ENCODE results near the gene TMEM94.
"Not testable (repeated sequence)": the region's sequence is repeated elsewhere in the genome, so short reads cannot be mapped to it uniquely, and the experiment has no call there.

Gene TMEM94

GRCh38 chr17:75511610-75512575 lies 55.5 kb downstream of the TMEM94 start:
- peak; percentile 53 for DNase-seq (ENCODE audit: low spot score)

DNA sequence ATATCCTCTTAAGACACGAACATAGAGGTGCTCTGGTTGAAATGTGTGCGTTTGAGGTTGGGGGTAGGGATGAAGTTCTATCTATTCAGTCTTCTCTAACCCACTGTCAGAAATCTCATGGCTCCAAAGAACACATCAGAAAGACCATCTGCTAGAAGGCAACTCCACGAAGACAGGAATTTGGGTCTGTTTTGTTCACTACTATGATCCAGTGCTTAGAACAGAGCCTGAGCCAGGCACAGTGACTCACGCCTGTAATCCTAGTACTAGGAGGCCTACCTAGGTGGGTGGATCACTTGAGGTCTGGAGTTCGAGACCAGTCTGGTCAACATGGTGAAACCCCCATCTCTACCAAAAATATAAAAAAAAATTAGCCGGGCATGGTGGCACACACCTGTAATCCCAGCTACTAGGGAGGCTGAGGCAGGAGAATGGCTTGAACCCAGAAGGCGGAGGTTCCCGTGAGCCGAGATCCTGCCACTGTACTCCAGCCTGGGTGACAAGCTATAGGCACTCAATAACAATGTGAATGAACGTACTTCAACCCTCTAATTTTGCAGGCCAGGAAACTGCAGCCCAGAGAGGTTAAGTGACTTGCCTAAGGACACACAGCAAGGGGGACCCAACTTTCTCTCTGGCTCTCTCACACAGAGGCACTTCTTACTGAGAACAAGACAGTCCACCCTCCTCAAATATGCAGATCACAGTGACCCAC lies 56.6 kb downstream of the TMEM94 start:
- DNase-seq (ENCODE audit: low spot score), result no peak

GRCh38 chr17:75513641-75514000 lies 57.2 kb downstream of the TMEM94 start:
- DNase-seq (ENCODE audit: low spot score), result no peak

GRCh38 chr17:75514299-75514918 lies 58.0 kb downstream of the TMEM94 start:
- peak; percentile 83 for DNase-seq (ENCODE audit: low spot score)

DNA sequence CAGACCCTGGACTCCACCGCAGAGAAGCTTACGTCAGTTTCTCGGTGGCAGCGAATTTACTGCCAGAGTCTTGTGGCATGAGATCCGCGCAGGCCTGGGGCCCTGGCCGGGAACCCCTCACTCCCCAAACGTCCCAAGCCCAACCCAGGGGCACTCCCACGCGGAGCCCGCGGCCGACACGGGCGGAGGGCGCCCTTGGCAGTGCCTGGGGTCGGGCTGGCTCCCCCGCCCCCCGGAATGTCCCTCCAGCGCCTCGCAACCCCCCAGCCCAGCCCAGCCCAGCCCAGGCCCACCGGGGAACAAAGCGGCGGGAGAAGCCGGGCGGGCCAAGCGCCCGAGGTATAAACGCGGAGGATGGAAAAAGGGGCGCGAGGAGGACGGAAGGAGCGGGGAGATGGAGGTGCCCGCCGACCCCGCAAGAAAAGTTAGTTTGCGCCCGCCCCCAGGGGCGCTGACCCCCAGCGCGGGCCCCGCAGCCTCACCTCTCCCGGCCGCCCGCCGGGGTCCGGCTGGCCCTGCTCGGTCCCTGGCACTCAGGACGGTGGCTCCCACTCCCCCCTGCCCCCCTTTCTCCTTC lies 58.6 kb downstream of the TMEM94 start:
- peak; percentile 22 for DNase-seq (ENCODE audit: low spot score)

DNA sequence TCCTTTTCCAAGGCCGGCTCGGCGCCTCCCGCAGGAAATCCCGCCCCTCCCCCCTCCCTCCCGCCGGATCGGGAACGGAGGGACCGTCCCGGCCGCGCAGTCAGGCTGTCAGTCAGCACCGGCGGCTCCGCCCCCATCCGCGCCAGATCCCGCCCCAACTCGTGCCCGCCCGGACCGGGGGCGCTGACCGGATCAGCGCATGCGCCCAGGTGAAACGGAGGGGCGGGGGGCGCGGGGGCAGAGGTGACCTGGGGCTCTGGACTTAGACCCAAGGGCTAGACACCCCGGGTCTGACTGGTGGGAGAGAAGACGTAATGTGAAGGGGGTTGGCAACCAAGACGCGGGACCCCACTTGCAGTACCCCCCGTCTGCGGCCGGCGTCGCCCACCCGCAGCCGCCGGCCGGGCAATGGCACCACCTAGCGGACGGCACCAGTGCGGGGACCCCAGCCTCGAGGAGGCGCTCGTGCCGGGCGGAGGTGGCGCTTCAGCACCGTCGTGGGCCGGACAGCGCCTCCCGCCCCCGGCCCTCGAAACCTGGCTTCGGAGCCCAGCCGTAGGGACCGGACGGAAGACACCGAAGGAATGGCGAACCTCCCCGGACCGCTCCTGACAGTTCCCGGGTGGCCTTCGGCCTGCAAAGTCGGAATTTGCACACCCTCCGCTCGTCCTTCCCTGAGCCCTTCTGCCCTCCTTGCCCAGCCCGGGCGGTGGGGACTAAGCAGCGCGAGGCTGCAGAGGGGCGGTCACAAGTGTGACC lies 59.2 kb downstream of the TMEM94 start, which contains the start of gene CASKIN2:
CASKIN2 (minus strand) TSS at position 42 of the 759 bp plus-strand sequence. CDS start 1,733 bp downstream, outside the sequence.
- peak; percentile 92 for DNase-seq (ENCODE audit: low spot score)

GRCh38 chr17:75516255-75516618 lies 59.8 kb downstream of the TMEM94 start, which contains the start of gene TSEN54:
TSS of gene TSEN54 (plus strand) at chr17:75516528. CDS start at chr17:75516561, 33 bp downstream.
- DNase-seq (ENCODE audit: low spot score), result peak; percentile 90

DNA sequence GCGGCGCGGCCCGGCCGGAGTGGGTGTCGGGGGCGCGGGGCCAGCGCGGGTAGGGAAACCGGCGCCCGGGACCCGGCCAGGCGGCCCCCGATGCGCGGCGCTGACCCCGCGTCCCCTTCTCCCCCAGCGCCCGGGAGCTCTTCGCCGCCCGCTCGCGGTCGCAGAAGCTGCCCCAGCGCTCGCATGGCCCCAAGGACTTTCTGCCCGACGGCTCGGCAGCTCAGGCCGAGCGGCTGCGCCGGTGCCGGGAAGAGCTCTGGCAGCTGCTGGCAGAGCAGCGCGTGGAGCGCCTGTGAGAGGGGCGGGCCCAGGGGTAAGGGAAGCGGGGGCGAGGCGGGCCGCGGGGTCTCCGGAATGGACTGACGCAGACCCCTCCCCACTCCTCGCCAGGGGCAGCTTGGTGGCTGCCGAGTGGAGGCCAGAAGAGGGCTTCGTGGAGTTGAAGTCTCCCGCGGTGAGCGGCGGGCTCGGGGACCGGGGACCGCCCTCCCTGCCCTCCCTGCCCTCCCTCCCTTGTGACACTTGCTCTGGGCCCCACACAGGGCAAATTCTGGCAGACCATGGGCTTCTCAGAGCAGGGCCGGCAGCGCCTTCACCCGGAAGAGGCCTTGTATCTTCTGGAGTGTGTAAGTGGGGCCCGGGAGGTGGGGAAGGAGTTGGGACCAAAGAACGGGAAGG lies 60.3 kb downstream of the TMEM94 start:
- DNase-seq (ENCODE audit: low spot score), result peak; percentile 32

DNA sequence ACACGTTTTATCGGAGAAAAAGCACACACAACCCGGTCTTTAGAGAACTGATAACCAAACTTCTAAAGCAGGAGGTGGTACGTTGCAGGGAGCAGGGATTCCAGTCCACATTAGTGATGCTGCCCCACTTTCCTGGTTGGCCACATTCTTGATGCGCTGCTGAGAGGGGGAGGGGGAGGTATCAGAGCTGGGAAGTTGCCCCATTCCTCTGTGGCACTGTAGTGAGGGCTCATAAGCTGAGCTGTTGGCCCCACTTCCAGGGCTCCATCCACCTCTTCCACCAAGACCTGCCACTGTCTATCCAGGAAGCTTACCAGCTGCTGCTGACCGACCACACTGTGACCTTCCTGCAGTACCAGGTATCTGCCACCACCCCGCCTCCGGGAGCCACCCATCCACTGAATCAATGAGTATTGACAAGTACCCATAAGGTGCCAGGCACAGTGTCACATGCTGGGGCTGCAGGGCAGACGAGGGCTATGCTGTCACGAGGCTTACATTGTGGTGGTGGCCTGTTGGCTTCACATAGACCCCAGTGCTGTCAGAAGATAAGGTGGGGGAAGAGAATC lies 60.9 kb downstream of the TMEM94 start:
- peak; percentile 48 for DNase-seq (ENCODE audit: low spot score)

GRCh38 chr17:75518201-75518600 lies 61.8 kb downstream of the TMEM94 start:
- DNase-seq (ENCODE audit: low spot score), result no peak

GRCh38 chr17:75518983-75519537 lies 62.6 kb downstream of the TMEM94 start:
- no peak for DNase-seq (ENCODE audit: low spot score)

- DNase-seq (ENCODE audit: low spot score), result not testable (repeated sequence)
These were observed 64.0 kb downstream of the TMEM94 start for GRCh38 chr17:75520413-75520812.

DNA sequence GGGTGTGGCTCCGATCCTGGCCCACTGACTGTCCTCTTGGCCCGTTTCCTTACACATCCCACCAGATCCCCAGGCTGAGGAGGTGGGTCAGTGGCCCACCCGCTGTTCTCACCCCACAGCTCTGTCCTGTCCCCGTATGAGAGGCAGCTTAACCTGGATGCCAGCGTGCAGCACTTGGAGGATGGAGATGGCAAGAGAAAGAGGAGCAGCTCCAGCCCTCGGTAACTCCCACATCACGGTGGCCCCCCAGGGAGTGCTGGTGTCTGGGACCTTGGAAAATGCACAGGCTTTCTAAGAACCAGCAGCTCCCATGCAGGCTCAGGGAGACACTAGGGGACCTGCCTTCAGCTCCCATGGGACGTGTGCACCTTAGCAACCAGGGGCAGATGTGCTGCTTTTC lies 64.9 kb downstream of the TMEM94 start:
- DNase-seq (ENCODE audit: low spot score), result no peak

DNA sequence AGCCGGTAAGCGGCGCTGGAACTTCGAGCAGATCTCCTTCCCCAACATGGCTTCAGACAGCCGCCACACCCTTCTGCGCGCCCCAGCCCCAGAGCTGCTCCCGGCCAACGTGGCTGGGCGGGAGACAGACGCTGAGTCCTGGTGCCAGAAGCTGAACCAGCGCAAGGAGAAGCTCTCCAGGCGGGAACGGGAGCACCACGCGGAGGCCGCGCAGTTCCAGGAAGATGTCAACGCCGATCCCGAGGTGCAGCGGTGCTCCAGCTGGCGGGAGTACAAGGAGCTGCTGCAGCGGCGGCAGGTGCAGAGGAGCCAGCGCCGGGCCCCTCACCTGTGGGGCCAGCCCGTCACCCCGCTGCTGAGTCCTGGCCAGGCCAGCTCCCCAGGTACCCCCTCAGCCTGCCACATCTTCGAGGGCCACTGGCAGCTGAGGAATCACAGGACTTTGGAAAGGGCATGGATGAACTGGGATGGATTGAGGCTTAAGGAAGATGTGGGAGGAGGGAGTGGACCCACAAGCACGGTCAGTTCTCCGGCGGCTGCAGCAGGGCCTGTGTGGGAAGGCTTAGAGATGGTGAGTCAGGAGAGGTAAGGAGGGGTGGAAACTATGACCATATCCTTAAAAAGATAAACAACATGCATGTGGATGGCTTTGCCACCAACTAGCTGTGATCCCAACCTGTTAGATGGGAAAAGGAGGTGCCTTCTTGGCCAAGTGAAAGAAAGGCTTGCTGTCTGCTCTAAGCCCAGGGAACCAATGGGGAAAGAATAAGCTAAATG lies 65.7 kb downstream of the TMEM94 start:
- no peak for DNase-seq (ENCODE audit: low spot score)

GRCh38 chr17:75523647-75524046 lies 67.2 kb downstream of the TMEM94 start:
- DNase-seq (ENCODE audit: low spot score), result no peak

DNA sequence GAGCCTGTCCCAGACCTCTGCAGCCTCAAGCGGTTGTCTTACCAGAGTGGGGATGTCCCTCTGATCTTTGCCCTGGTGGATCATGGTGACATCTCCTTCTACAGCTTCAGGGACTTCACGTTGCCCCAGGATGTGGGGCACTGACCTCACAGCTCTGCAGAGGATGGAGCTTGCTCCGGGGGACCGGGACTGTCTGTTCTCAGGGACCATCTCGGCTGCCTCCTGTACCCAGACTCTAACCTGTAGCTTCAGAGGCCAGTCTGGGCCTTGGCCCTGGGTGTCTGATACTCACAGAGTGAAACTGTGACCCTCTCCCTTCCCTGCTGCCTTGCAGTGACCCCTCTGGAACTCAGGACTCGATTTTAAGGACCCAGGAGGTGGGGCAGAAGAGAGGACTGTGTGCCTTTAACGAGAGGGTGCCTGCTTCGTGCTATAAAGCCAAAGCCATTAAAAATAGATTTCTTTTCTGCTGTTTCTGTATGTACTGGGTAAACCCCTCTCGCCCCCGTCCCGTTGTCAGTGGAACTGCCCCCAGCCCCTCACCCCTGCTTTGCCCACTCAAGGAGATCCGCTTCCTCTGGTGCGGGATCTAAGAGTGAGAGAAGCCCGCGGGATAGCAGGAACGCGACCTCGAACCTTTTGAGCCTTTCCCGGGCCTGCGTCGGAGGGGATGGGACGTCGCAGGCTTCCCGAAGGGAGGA lies 68.0 kb downstream of the TMEM94 start:
- DNase-seq (ENCODE audit: low spot score), result no peak

DNA sequence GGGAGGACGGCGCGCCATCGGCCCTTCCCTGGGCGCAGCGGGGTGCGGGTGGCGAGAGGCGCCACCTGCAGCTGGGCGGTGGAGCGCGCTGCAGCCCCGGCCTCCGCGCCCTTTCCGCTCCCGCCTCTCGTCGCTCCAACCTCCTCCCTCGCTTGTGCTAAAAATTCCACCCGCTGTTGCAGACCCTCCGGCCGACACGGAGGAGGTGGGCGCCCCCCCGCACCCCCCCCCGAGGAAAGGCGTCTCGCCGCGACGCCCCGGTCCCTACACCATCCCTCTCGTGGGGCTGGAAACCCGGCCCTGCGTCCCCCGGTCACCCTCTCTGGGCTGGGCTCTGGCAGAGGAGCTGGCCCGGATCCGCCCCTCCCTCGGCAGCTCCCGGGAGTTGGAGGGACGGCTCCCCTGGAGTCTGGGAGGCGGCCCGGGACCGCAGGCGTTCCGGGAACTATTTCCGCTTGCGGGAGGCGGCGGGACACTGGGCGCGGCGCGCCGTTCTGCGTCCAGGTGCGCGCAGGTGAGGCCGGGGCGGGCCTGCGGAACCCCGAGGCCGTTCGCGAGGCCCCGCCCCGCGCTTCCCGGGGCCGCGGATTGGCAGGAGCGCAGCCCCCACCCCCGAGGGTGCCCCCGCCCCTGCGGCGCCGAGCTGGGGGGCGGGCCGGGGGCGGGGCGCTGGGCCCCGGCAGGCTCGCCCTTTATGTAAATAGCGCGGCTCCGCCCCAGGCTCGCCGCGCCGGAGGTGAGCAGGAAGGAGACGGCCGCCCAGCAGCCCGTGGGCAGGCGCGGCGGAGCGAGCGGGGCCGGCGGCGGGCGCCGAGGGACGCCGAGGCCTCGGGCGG lies 68.8 kb downstream of the TMEM94 start, which contains the start of gene LLGL2:
LLGL2 (plus strand) TSS at position 728 of the 836 bp plus-strand sequence. CDS start 17,730 bp downstream, outside the sequence.
- DNase-seq (ENCODE audit: low spot score), result peak; percentile 94
